Measurements from ENCODE around the gene DDX3Y.

Gene DDX3Y

GRCh38 chrY:12905895-12906294 is 1.2 kb downstream of the DDX3Y start:
- DNase-seq (ENCODE audit: low read depth in 2 of 2), result peak; percentile 14 to 16
- TF ChIP-seq, protein P1, sequence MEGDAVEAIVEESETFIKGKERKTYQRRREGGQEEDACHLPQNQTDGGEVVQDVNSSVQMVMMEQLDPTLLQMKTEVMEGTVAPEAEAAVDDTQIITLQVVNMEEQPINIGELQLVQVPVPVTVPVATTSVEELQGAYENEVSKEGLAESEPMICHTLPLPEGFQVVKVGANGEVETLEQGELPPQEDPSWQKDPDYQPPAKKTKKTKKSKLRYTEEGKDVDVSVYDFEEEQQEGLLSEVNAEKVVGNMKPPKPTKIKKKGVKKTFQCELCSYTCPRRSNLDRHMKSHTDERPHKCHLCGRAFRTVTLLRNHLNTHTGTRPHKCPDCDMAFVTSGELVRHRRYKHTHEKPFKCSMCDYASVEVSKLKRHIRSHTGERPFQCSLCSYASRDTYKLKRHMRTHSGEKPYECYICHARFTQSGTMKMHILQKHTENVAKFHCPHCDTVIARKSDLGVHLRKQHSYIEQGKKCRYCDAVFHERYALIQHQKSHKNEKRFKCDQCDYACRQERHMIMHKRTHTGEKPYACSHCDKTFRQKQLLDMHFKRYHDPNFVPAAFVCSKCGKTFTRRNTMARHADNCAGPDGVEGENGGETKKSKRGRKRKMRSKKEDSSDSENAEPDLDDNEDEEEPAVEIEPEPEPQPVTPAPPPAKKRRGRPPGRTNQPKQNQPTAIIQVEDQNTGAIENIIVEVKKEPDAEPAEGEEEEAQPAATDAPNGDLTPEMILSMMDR (IDR thresholded peaks at IDR 0.05; ENCODE audit: low read depth, low read length), result no peak
- peak overlapping the region; percentile 60 to 80 for H3K4me3 ChIP-seq (replicated peaks in 1 of 2; ENCODE audit: low read depth in 2 of 2, low read length in 2 of 2)

DNA sequence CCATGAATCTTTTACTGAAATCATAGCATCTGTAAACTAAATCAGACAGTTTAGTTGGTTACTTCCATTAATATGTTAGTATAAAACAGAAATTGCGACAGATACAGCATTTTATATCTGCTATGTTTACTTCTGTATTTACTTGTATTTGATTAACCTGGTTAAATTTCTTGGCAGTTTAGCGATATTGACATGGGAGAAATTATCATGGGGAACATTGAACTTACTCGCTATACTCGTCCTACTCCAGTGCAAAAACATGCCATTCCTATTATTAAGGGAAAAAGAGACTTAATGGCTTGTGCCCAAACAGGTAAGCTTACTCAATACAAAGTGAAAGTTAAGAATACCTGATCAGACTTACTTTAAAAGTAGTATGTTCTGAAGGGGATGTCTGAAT is 8.9 kb downstream of the DDX3Y start:
- DNase-seq (ENCODE audit: low read depth in 2 of 2), result no peak
- no peak overlapping the region for H3K4me3 ChIP-seq (replicated peaks in 1 of 2; ENCODE audit: low read depth in 2 of 2, low read length in 2 of 2)
- TF ChIP-seq, protein P1 (IDR thresholded peaks at IDR 0.05; ENCODE audit: low read depth, low read length), result no peak

GRCh38 chrY:12928043-12928442 is 23.4 kb downstream of the DDX3Y start:
- DNase-seq (ENCODE audit: low read depth in 2 of 2), result peak; percentile 68 to 70

GRCh38 chrY:12941725-12942687 is 37.3 kb downstream of the DDX3Y start:
- no peak for DNase-seq (ENCODE audit: low read depth in 2 of 2)
- TF ChIP-seq, protein P1 (IDR thresholded peaks at IDR 0.05; ENCODE audit: low read depth, low read length), result no peak
- H3K4me3 ChIP-seq (replicated peaks in 1 of 2; ENCODE audit: low read depth in 2 of 2, low read length in 2 of 2), result no peak overlapping the region

More at GRCh38 chrY:12928043-12928442, 23.4 kb downstream of the DDX3Y start:
- H3K4me3 ChIP-seq (replicated peaks in 1 of 2; ENCODE audit: low read depth in 2 of 2, low read length in 2 of 2), result no peak overlapping the region
- TF ChIP-seq, protein P1 (IDR thresholded peaks at IDR 0.05; ENCODE audit: low read depth, low read length), result no peak
